Stimulated activated CD4-positive, alpha-beta T cell treated with anti-CD3 and anti-CD28 coated beads, Interleukin-15, amount 100 ng/mL, for 24 hours (primary cell): ENCODE data around the gene AMACR.
"Not testable (repeated sequence)": the region's sequence is repeated elsewhere in the genome, so short reads cannot be mapped to it uniquely, and the experiment has no call there.

Experiments used
- DNase-seq: peaks from one replicate; pipeline ENCODE4 v3.0.0-alpha.2; 2020

Gene AMACR

GRCh38 chr5:34035756-34036155, 27.9 kb upstream of the AMACR start:
- DNase-seq = no peak

DNA sequence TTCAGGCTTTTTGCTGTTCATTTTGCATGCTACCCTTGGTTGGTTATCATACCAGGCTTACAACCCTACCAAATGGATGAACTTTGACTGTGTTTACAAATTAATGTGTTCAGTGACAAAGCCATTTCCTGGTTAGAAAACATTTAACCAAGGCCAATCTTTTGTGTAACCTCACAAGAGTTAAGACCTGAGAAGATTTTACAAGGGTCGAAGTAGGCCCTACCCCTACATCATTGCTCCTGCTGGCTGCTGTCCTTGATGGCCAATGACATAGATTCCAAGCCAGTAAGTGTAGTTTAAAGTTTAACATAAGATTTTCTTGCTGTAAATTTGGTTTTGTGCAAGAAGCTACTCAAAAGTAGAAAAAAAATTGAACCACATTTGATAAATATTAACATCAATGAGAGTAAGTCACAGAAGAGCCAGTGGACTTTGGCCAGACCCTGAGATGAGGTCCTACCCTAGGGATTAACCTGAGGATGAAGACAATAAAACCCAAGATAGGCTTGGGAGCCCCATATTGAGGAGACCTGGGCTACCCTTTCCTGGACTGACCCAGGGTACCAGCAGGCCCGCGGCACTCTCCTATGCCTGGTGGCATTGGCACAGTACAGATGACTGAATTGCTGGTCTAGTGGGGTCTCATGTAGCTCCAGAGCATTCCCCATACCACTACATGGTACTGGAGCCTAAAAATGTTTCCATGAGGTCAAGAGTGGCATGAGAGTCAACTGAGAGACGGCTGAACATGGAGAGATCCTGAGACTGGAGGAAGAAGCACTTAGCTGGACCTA, 26.9 kb upstream of the AMACR start:
- no peak for DNase-seq

- DNase-seq = no peak
Measured at GRCh38 chr5:34031966-34032365, 24.1 kb upstream of the AMACR start.

- no peak for DNase-seq
Measured at GRCh38 chr5:34031117-34031516, 23.3 kb upstream of the AMACR start.

DNA sequence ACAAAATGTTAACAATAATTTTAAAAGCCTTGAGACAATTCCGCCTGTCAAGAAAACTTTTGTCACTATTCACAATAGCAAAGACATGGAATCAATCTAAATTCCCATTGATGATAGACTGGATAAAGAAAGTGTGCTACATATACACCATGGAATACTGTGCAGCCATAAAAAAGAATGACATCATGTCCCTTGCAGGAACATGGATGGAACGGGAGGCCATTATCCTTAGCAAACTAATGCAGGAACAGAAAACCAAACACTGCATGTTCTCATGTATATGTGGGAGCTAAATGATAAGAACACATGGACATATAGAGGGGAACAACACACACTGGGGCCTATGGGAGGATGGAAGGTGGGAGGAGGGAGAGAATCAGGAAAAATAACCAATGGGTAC, 22.7 kb upstream of the AMACR start:
- not testable (repeated sequence) for DNase-seq

GRCh38 chr5:34030048-34030447, 22.2 kb upstream of the AMACR start:
- no peak for DNase-seq

DNA sequence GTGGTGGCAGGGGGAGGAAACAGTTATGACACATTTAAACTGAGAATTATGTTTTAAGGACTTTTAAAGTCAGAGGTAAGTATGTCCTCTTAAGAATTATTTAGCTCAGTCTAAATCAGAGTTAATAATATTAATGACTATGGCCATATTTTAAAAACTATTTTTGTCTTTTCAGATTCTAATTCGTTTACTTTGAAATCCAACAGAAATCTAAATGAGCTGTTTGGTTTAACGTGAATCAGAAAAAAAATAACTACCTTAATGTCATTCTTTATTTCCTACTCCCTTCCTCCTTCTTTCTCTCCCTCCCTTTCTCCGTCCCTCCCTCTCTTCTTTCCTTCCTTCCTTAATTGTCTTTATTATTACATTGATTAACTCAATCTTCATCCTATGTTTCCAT, 20.5 kb upstream of the AMACR start:
- no peak for DNase-seq

DNA sequence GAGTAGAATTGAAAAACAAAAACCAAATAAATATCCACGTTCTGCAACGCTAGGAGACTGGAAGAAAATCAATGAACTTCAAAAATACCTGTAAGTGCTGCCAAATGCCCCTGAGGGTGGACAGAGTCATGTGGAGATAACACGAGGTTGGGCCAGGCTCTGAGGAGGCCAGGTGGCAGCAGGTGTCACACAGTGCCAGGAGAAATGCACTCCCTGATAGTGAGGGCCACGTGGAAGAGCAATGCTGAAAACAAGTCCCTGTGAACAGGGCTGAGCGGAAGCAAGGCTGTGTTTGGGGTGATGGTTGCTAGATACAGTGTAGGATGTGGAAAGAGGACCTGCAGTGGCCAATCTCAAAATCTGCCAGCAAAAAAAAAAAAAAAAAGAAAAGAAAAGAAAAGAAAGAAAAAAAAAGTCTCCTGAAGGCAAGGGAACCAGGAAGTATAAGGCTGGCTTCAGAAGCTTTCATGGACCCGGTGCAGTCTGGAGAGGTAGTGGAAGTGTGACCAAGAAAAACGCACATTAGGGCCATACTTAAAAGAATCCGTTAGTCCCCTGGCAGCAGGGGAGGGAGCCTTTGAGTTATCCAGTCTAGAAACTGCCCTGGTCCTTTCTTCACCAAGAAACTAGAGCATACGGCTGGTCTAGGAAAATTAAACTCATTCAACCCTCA, 18.4 kb upstream of the AMACR start:
- DNase-seq = no peak

DNA sequence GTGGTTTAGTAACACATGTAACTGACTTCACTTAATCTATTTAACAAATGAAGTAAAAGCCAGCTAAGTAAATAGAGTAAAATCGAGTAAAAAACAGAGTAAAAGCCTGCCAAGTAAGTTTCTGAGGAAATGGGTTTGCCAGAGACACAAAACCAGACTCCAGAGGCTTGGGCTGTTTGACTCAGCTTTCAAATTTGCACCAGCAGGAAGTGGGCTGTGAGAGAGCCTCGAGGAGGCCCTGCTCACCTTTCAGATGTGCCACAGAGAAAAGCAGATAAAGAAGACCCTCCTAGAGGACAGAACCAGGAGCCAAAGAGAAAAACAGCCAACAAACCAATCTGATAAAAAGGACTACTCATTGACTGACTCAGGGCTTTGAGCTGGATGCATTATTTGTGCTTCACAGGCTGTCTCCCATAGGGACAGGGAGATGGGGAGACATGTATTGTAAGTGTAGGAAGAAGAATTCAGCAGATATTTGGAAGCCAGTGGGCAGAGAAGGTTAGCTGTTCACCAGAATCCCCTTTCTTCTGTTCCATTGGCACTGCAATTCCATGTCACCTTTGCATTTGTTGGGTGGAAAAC, 14.4 kb upstream of the AMACR start:
- peak; percentile 60 for DNase-seq

DNA sequence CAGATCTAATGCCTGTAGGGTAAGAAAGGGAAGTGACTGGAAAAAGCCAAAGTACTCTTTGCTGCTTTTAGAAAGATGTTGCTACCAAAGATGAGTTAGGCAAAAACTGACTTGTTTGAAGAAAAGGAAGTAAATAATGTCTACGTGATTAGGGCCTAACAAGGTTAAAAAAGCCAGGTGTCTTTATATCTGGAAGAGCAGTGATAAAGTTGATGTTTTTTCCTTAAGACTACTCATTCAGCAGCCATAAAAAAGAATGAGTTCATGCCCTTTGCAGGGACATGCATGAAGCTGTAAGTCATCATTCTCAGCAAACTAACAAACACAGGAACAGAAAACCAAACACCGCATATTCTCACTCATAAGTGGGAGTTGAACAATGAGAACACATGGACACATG, 13.5 kb upstream of the AMACR start:
- DNase-seq = no peak

DNA sequence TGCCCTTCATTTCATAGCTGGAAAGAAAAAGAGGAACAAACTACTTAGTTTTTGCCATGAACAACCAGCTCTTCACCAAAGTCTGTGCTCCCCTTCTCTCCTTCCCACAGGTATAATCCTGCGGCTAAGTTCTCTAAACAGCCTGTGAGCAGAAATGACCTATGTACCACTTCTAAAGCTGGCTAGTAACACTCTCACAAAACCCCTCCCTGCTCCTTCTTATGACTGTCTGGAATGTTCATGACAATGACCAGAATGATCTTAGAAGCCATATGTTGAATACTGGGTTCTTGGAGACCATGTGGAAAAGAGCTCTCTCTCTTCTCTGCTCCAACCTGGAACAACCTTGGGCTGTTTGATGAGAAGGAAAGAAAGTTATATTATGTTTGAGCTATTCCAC, 12.9 kb upstream of the AMACR start:
- DNase-seq = no peak

- no peak for DNase-seq
Measured at GRCh38 chr5:34017254-34017653, 9.4 kb upstream of the AMACR start.

- no peak for DNase-seq
Measured at GRCh38 chr5:34016750-34017149, 8.9 kb upstream of the AMACR start.

DNA sequence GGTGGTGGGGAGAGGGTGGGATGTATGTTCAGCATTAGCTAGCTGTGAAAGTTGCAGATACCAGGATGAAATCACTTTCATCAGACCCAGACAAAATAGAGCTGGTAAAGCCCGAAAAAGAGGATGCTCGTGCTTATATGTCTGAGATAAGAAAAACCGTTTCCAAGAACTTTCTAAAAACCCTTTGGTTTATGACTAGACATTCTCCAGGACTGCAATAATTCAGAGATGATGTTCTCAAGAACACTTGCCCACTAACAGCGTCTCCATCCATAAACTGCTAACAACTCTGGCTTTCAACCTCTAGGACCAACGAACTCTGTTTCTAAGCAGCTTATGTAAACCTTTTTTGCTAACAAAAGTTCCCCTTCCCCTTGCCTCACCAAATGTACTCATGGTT, 8.4 kb upstream of the AMACR start:
- no peak for DNase-seq

DNA sequence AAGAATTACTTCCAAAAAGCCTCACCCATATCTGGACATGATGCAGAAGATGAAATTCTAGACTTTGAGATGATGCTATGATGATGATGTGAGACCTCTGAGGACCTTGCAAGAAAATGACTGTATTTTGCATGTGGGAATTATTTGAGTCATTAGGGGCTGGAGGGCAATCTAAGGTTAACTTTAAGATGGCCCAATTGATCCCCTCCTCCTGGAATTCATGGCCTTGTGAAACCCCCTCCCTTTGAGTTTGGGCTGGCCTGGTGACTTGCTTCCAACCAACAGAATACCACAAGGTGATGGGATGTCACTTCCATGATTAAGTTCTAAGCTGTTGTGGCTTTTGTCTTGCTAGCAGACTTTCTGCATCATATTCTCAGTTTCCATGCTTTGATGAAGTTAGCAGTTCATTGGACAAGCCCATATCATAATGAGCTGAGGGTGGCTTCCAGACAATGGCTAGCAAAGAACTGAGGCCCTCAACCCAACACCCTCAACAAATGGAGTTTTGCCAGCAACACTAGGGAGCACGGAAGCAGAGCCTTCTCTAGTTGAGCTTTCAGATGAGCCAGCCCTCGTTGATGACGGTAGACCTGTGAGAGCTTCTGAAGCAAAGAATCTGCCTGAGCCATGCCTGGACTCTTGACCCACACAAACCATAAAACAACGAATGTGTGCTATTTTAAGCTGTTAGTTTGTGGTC, 7.4 kb upstream of the AMACR start:
- DNase-seq = peak; percentile 32

- DNase-seq = no peak
Measured at GRCh38 chr5:34014626-34015025, 6.8 kb upstream of the AMACR start.

- DNase-seq = no peak
Measured at GRCh38 chr5:34013547-34013946, 5.7 kb upstream of the AMACR start.

- DNase-seq = no peak
Measured at GRCh38 chr5:34012791-34013190, 4.9 kb upstream of the AMACR start.

- DNase-seq = no peak
Measured at GRCh38 chr5:34011536-34011935, 3.7 kb upstream of the AMACR start.

- DNase-seq = not testable (repeated sequence)
Measured at GRCh38 chr5:34010146-34010545, 2.3 kb upstream of the AMACR start.

DNA sequence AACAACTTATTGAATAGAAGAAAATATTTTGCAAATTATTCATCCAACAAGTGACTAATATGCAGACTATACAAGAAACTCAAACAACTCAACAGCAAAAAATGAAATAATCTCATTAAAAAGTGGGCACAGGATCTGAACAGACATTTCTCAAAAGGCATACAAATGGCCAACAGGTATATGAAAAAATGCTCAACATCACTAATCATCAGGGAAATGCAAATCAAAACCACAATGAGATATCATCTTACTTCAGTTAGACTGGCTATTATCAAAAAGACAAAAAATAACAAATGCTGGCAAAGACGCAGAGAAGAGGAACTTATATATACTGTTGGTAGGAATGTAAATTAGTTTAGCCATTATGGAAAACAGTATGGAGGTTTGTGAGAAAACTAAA, 1.8 kb upstream of the AMACR start:
- DNase-seq = no peak

DNA sequence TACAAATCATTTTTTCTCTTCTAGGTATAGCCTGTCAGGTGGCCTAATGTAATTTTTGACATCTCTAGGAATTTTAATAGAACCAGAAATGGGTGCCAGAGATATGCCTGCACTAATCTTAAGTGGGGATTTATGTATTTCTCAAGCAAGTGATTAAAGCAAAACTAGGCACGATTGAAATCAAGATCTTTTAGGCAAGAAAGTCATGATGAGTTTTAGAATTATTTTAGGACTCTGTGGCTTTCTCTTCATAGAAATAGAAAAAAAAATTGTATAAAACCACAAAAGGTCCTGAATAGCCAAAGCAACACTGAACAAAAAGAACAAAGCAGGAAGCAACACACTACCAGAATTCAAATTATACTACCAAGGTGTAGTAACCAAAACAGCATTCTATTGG, 952 bp upstream of the AMACR start:
- DNase-seq = no peak

DNA sequence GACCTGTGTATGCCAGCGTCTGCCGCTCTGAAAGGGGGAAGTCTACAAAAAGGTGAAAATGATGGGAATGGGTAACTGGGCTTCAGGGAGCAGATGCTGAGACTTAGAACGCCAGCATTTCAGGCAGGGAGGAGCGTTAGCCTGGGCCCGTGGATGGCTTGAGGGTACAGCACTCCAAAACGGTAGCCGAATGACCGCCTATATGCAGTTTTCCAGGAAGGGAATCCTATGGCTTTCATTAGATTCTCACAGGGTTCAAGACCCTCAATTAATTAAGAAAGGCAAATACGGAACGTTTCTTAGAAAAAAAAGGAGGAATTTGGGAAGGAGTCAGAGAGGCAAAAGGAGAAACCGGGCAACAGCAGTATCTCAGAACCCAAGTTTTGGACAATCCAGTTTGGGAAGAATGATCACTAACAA, 639 bp downstream of the AMACR start:
- no peak for DNase-seq

DNA sequence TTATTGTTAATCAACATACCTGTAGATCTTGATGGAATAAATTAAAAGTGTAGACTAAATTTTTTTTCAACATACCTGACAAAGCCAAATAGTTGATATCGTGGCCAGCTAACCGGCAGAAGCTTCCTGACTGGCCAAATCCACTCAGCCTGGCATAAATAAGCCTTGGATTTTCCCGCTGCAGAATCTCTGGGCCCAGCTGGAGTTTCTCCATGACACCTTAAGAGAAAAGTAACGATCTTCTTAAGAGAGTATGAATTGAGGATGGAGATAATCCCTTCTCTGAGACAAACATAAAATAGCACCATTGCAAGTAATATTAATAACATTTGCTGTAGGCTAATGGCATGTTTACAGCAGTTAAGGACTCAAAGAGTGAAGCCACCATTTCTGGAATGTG, 2.2 kb downstream of the AMACR start:
- DNase-seq = no peak
